Activated T-helper 2 cell treated with anti-CD3 and anti-CD28 coated beads, Interferon-gamma antibody, Interleukin-2, Interleukin-4, amounts not matched to agents 10 μg/mL and 5 μg/mL and 100 μg/mL, durations not matched to agents 14 hours and 24 hours and 36 hours (primary cell): ENCODE data around the gene GNB1. TPM values are rescaled to one million over a fixed set of nuclear protein-coding genes. Genes with fewer than 3 reads are reported as not detected.
"Not testable (repeated sequence)": the region's sequence is repeated elsewhere in the genome, so short reads cannot be mapped to it uniquely, and the experiment has no call there.

ENCODE experiments used
- DNase-seq: peaks from one replicate; pipeline ENCODE4 v3.0.0; 2021; ENCODE audit warnings: low spot score
- H3K27ac Mint-ChIP-seq: one replicate; pipeline ENCODE4 v1.8.0; 2021; ENCODE audit warnings: mixed read lengths
- H3K27me3 Mint-ChIP-seq: one replicate; pipeline ENCODE4 v1.8.0; 2021; ENCODE audit warnings: low read depth, mixed read lengths
- H3K36me3 Mint-ChIP-seq: one replicate; pipeline ENCODE4 v1.8.0; 2021; ENCODE audit warnings: low read depth, mixed read lengths
- H3K4me1 Mint-ChIP-seq: one replicate; pipeline ENCODE4 v1.8.0; 2021; ENCODE audit warnings: low read depth, mixed read lengths
- H3K4me3 Mint-ChIP-seq: one replicate; pipeline ENCODE4 v1.8.0; 2021; ENCODE audit warnings: low read depth, mild to moderate bottlenecking, moderate library complexity, mixed read lengths
- H3K9me3 Mint-ChIP-seq: one replicate; pipeline ENCODE4 v1.8.0; 2021; ENCODE audit warnings: mixed read lengths
- intact Hi-C: fragments of 100-400 bp; cut with micrococcal nuclease; formaldehyde crosslinking; loops from one replicate; pipeline ENCODE4 v1.15.1; 2023
- total RNA-seq: library from RNA; stranded (reverse); gene quantifications from 2 replicates; pipeline ENCODE4 v1.2.3, GENCODE V29; 2022

The GNB1 gene
- total RNA-seq, 1 donor from 2014 or later, result 471 TPM

DNA sequence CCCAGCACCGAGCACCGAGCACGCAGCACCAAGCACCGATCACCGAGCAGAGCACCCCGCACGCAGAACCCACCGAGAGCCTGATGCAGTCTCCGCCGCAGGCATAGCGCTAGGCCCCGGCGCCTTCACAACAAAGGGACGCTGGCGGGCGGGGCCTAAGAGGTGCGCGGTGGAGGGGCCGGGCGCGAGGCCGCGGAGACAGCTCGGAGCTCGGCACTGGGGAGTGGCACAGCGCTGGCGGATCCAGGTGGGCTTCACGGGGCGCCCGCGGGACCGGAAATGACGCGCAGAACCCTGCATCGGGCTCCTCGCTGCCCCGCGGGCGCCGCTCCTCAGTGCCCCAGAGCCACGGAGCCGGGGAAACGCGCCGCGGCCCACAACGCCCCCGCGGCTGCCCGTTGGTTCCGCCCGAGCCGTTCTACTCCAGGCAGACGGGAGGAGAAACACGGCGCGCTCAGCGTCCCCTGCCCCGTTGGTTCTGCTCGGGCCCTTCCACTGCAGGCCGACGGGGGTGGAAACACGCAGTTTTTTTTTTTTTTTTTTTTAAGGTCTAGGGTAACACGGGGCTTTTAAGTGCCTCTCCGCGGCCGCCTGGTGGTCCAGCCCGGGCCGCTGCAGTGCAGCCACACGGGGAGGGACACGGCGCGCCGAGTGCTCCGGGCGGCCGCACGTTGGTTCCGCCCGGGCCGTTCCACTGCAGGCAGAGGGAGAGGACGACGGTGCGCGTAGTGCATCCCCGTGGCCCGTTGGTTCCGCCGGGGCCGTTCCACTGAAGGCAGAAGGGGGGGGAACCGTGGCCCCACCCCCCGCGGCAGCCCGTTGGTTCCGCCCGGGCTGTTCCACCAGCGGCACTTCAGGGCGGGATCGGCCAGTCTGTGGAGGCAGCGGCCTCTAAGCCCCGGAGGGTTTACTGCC lies 145.0 kb downstream of the GNB1 start:
- H3K27me3 Mint-ChIP-seq, H3K36me3 Mint-ChIP-seq, H3K9me3 Mint-ChIP-seq, intact Hi-C loops, H3K4me1 Mint-ChIP-seq: not testable (repeated sequence)
- DNase-seq, result peak; percentile 86
- Mint-ChIP-seq H3K4me3 (peak overlapping the region; percentile 61), H3K27ac (peak overlapping the region; percentile 67)

DNA sequence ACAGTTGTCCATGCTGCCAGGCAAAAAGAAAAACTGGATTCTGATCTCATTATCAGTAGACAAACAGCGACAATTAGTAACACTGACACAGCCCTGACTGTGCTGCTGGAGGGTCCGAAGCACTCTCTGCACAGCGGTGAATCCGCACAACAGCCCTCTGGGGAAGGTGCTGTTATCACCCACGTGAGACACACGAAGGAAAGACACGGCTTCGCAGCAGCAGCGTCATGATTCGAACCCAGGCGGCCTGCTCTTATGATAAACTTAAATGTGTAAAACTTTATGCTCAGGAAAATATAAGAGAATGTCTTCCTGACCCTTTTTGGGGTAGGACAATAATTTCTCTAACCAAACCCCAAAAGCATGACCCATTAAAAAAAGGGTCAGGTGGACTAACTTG lies 148.4 kb downstream of the GNB1 start:
- H3K4me1 Mint-ChIP-seq, DNase-seq, H3K27ac Mint-ChIP-seq, H3K4me3 Mint-ChIP-seq, H3K27me3 Mint-ChIP-seq, intact Hi-C loops, H3K9me3 Mint-ChIP-seq, H3K36me3 Mint-ChIP-seq: not testable (repeated sequence)

DNA sequence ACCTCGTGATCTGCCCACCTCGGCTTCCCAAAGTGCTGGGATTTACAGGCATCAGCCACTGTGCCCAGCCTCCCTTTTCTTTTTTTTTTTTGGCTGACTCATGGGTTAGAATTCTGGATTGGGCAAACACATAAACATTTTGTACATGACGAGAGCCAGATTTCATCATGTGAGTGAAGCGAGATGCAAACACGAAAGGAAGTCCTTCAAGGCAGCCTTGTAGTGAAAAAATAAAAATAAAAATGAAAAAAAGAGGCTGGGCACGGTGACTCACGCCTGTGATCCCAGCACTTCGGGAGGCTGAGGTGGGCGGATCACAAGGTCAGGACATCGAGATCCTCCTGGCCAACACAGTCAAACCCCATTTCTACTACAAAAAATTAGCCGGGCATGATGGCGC lies 149.9 kb downstream of the GNB1 start:
- H3K4me3 Mint-ChIP-seq, H3K27me3 Mint-ChIP-seq, intact Hi-C loops, H3K4me1 Mint-ChIP-seq, H3K27ac Mint-ChIP-seq, DNase-seq, H3K9me3 Mint-ChIP-seq, H3K36me3 Mint-ChIP-seq: not testable (repeated sequence)

DNA sequence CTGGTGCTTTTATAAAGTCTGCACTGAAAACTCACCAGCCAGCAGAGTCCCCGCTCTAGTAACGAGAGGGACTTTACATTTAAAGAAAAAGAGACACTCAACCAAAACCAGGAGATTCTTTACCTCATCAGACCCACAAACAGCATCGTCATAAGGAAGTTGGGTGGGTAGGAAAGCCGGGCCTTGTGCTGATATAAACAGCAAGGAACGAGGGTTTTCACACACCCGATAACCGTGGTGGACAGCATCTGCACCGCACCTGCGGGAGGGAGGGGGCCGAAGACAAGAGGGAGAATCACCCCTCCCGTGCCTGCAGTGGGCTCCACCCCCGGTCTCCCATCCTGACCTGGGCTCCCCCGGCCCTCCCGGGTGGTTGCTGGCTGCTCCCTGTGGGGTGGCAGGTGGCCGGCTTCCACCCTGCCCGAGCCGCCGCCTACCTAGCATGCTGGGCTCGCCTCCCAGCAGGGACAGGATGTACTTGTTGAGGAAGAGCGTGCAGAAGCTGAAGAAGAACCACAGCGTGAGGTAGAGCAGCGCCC lies 152.0 kb downstream of the GNB1 start:
- H3K36me3 Mint-ChIP-seq, result peaks cover 13% of the 10 kb centered on the region
- H3K27me3 Mint-ChIP-seq, H3K27ac Mint-ChIP-seq, H3K4me1 Mint-ChIP-seq, intact Hi-C loops, H3K9me3 Mint-ChIP-seq, H3K4me3 Mint-ChIP-seq, DNase-seq: not testable (repeated sequence)

DNA sequence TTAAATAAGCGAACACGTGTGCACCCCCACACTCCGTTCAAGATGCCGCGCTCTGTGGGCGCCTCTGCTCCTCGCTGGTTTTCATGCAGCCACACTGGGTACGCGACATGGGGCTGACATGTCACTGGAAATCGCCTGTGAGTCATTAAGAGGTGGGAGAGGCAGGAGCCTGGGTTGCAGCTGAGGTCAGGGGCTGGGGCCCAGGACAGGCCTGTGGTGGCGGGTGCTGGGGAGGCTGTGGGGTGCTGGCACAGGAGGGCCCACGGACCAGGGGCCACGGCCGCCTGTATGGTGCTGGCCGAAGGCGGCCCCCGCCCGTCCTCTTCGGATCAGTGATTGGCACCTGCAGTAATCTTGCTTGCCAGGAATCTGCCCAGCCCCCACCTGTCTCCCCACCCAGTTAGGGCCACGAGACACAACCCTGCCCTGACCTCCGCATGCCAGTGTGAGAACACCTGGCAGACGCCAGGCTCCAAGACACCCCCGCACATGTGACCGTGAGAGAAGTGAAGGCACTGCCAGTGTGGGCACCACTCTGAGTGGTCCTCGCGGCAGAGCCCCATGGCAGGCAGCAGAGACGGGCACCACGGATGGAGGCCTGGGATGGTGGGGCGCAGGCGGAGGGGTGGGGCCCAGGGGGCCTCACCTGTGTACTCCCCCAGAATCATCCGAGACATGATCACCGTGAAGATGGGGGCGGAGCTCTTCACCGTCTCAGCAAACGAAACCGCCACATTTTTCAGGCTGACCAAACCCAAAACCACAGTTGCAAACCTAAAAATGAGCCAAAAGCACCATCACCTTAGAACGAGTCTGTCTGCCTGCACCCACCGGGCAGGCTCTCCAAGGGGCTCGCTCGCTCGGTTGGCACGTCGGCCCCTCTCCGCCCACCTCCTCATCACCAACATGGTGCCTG lies 153.0 kb downstream of the GNB1 start:
- H3K27ac Mint-ChIP-seq, H3K4me1 Mint-ChIP-seq, intact Hi-C loops, DNase-seq, H3K4me3 Mint-ChIP-seq, H3K9me3 Mint-ChIP-seq, H3K27me3 Mint-ChIP-seq: not testable (repeated sequence)
- H3K36me3 Mint-ChIP-seq, result peaks cover 11% of the 10 kb centered on the region

Other genes with a start within 250 kb of the GNB1 start
- 32.1 and 32.4 TPM in 2 replicates for gene CDK11B, start 232.1 kb downstream of the GNB1 start, total RNA-seq
- 41.9 and 42.9 TPM in 2 replicates for gene SLC35E2B, start 198.3 kb downstream of the GNB1 start, total RNA-seq
- gene CDK11A, start 166.7 kb downstream of the GNB1 start, total RNA-seq, result 58.5 and 63.1 TPM in 2 replicates
- gene NADK, start 112.6 kb downstream of the GNB1 start, total RNA-seq, result 81.8 and 84.5 TPM in 2 replicates
- 0.18 and 0.32 TPM in 2 replicates for gene CALML6, start 24.2 kb upstream of the GNB1 start, total RNA-seq
- gene TMEM52, start 28.2 kb upstream of the GNB1 start, total RNA-seq, result 0.94 and 1.2 TPM in 2 replicates
- not detected in 2 replicates for gene CFAP74, start 112.7 kb upstream of the GNB1 start, total RNA-seq
- not detected in 2 replicates for gene GABRD, start 128.3 kb upstream of the GNB1 start, total RNA-seq
- 3.6 and 4.5 TPM in 2 replicates for gene PRKCZ, start 159.3 kb upstream of the GNB1 start, total RNA-seq